NCI-H446 (cell line): Measurements from ENCODE around the gene WASHC4.

Source experiments
- DNase-seq, 2 experiments: peaks; one replicate each; lab custom pipeline; 2025; lab: John Stamatoyannopoulos, UW

WASHC4 gene

GRCh38 chr12:105206686-105207374 lies 99.3 kb downstream of the WASHC4 start:
- DNase-seq, result no peak

- DNase-seq, result no peak
These were observed 101.6 kb downstream of the WASHC4 start for GRCh38 chr12:105209091-105209490.

- DNase-seq, result no peak
These were observed 104.9 kb downstream of the WASHC4 start for GRCh38 chr12:105212438-105212837.

- DNase-seq, result no peak
These were observed 106.6 kb downstream of the WASHC4 start for GRCh38 chr12:105214148-105214547.

GRCh38 chr12:105214670-105215375 lies 107.3 kb downstream of the WASHC4 start:
- no peak for DNase-seq

- DNase-seq, result no peak
These were observed 110.9 kb downstream of the WASHC4 start for GRCh38 chr12:105218434-105218833.
